Upper lobe of left lung (tissue), 6 donors: Measurements from ENCODE around the gene CAV1. TPM values are rescaled to one million over a fixed set of nuclear protein-coding genes. Genes with fewer than 3 reads are reported as not detected.
A peak's percentile ranks its signal among the peaks of the same experiment; 100 is the strongest.

Experiments
- ATAC-seq, 2 donors: fragments of 200-7000 bp; cut with Tn5 transposase; one replicate each; pipeline ENCODE4 v1.9.1; 2022; ENCODE audit warnings: mild to moderate bottlenecking in 2 of 2, moderate library complexity in 2 of 2; ENCODE audit not compliant: low FRiP score in 2 of 2
- DNase-seq, 2 donors: peaks; one replicate each; pipeline ENCODE4 v3.0.0-alpha.2; 2019 to 2020
- H3K27ac ChIP-seq, 4 donors: fragments of 200-600 bp; sonication (generic); one replicate each; pipeline ENCODE4 v1.5.1; 2016 to 2019
- H3K27me3 ChIP-seq, 4 donors: fragments of 200-600 bp; sonication (generic); one replicate each; pipeline ENCODE4 v1.5.1; 2017 to 2019
- H3K36me3 ChIP-seq, 4 donors: fragments of 200-600 bp; sonication (generic); one replicate each; pipeline ENCODE4 v1.5.1; 2016 to 2019
- H3K4me1 ChIP-seq, 4 donors: fragments of 200-600 bp; sonication (generic); one replicate each; pipeline ENCODE4 v1.5.1; 2018 to 2019
- H3K4me3 ChIP-seq, 4 donors: fragments of 200-600 bp; sonication (generic); one replicate each; pipeline ENCODE4 v1.5.1; 2017 to 2019; ENCODE audit warnings: mild to moderate bottlenecking in 2 of 4, moderate library complexity in 1 of 4
- H3K9me3 ChIP-seq, 4 donors: fragments of 200-600 bp; sonication (generic); one replicate each; pipeline ENCODE4 v1.5.1; 2018 to 2019
- EP300 ChIP-seq, 4 donors: sonication (generic); formaldehyde crosslinking; IDR thresholded peaks; one replicate each; pipeline ENCODE4 v1.5.1; 2017; ENCODE audit warnings: antibody characterized with exemption in 4 of 4, control low read depth in 2 of 4
- POLR2A ChIP-seq, 4 donors: fragments of 450-650 bp; IDR thresholded peaks; one replicate each; pipeline ENCODE4 v1.5.1; 2016 to 2017; ENCODE audit warnings: antibody characterized with exemption in 4 of 4, mild to moderate bottlenecking in 2 of 4
- POLR2AphosphoS5 ChIP-seq, 2 donors: sonication (generic); formaldehyde crosslinking; IDR thresholded peaks; one replicate each; pipeline ENCODE4 v1.5.1; 2017; ENCODE audit warnings: antibody characterized with exemption in 2 of 2
- WGBS, 2 donors: methylation state at CpG; one replicate each; pipeline ENCODE4 v1.1.5; 2017 to 2018; 5-methylcytosine and 5-hydroxymethylcytosine counted together
- total RNA-seq, 6 donors: library from RNA; depleted of rRNA in 4 of 6; stranded (reverse); fragments of >200 nt in 4 of 6; gene quantifications; one replicate each; pipeline versions ENCODE4 v1.1.0 to v1.2.1, GENCODE V29; 2016 to 2021
- TF ChIP-seq, protein P1 (sequence below), 6 experiments: fragments of 450-650 bp in 4 of 6; fragments of 200-600 bp in 2 of 6; sonication (generic) in 2 of 6; IDR thresholded peaks; one replicate each; pipeline ENCODE4 v1.5.1; 2016 to 2019; ENCODE audit warnings: antibody characterized with exemption in 6 of 6
- donor health status: DM: no; HTN: no; CAD: no; lungs with moderate emphysema.
- donor health status: DM: no; HTN: yes; CAD: no; lungs with severe emphysema.

CAV1 gene
- total RNA-seq, 6 donors from 2014 or later: 207 to 951 (median 552) TPM

DNA sequence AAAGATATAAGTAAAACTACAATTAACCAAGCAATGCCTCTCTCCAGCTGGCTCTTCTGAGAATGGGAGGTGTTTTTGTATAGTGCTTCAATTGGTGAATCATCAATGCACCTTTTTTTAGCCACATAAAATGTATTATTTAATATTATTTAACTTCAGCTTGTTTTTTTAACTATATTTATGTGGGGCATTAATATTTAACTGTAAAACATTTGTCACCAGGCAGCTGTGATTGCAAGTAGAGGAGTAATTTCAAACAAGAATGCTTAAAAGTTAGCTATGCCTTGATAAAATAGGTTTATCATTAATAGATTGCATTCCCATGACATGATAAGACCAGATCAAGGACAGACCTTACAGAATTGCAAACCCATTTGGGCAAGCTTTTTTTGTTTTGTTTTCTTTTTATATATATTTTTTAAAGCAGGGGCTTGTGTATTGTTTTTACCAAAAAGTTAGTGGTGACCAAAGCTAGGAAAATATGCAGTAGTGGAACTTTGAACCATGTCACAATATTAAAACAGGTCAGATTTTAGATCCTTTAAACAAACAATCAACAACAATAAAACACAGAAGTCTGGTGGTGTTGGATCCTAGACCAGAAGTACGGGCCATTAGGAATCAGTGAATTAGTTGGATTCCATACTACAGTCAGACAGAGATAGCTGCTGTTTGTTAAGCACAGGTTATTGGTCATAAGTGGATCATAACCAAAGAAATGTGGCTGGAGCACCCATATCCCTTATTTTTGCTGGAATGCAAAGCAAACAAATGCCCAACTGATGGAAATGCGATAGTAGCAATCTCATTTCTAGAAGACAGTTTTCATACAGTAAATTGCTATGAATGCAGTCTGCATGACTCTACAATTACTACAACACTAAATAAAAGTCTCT is 22.4 kb upstream of the CAV1 start:
- Histone ChIP-seq H3K36me3 (peaks cover 0 to 17% (median 0%) of the 10 kb centered on the region in 4 donors), H3K4me3 (peak overlapping the region in 2 of 4 donors; percentile 78 to 79), H3K9me3 (no peaks in the 10 kb centered on the region), H3K27me3 (no peaks in the 10 kb centered on the region), H3K27ac (peak overlapping the region; percentile 19 to 99 (median 94)), H3K4me1 (peaks cover 7 to 32% (median 15%) of the 10 kb centered on the region in 4 donors)
- DNase-seq (no peak), ATAC-seq (no peak)
- no peak for TF ChIP-seq POLR2A (IDR thresholded peaks at IDR 0.05)
- WGBS, 2 donors: 67 to 71% methylated on average over 2 of the region's 2 CpGs

DNA sequence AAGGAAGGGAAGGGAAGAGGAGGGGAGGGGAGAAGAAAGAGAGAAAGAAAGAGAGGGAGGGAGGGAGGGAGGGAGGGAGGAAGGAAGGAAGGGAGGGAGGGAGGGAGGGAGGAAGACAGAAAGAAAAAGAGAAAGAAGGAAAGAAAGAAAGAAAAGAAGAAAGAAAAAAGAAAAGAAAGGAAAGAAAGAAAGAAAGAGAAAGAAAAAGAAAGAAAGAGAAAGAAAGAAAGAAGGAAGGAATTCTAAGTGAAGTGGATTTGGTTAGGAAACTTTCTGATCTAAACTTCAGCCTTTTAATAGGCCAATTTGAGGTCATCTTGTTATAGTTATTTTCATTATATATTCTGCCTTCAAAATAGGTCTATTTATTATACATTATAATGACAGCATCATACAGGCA is 21.0 kb upstream of the CAV1 start:
- Histone ChIP-seq H3K36me3 (peaks cover 0 to 21% (median 0%) of the 10 kb centered on the region in 4 donors), H3K27ac (peak overlapping the region in 2 of 4 donors; percentile 96 to 99), H3K4me1 (peaks cover 6 to 32% (median 15%) of the 10 kb centered on the region in 4 donors), H3K27me3 (no peaks in the 10 kb centered on the region), H3K4me3 (no peak overlapping the region), H3K9me3 (no peaks in the 10 kb centered on the region)
- ATAC-seq (no peak), DNase-seq (no peak)
- TF ChIP-seq EP300 (IDR thresholded peaks at IDR 0.05): no peak
- TF ChIP-seq POLR2A (IDR thresholded peaks at IDR 0.05): no peak
- TF ChIP-seq POLR2AphosphoS5 (IDR thresholded peaks at IDR 0.05): no peak
- TF ChIP-seq, protein P1, sequence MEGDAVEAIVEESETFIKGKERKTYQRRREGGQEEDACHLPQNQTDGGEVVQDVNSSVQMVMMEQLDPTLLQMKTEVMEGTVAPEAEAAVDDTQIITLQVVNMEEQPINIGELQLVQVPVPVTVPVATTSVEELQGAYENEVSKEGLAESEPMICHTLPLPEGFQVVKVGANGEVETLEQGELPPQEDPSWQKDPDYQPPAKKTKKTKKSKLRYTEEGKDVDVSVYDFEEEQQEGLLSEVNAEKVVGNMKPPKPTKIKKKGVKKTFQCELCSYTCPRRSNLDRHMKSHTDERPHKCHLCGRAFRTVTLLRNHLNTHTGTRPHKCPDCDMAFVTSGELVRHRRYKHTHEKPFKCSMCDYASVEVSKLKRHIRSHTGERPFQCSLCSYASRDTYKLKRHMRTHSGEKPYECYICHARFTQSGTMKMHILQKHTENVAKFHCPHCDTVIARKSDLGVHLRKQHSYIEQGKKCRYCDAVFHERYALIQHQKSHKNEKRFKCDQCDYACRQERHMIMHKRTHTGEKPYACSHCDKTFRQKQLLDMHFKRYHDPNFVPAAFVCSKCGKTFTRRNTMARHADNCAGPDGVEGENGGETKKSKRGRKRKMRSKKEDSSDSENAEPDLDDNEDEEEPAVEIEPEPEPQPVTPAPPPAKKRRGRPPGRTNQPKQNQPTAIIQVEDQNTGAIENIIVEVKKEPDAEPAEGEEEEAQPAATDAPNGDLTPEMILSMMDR (IDR thresholded peaks at IDR 0.05): no peak

DNA sequence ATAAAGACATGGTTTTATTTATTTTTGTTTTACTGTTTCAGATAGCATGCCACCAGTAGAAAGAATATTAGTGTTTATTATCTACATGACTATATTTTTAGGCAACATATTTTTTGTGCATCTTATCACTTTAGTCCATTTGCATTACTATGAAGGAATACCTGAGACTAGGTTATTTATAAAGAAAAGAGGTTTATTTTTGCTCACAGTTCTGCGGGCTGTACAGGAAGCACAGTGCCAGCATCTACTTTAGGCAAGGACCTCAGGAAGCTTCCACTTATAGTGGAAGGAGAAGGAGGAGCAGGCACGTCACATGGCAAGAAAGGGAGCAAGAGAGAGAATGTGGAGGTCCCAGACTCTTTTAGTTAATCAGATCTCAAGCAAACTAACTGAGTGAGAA is 19.6 kb upstream of the CAV1 start:
- DNase-seq (no peak), ATAC-seq (no peak)
- Histone ChIP-seq H3K4me3 (no peak overlapping the region), H3K4me1 (peaks cover 0 to 21% (median 15%) of the 10 kb centered on the region in 4 donors), H3K27ac (peak overlapping the region in 3 of 4 donors; percentile 1 to 48 (median 46)), H3K9me3 (no peaks in the 10 kb centered on the region), H3K27me3 (no peaks in the 10 kb centered on the region), H3K36me3 (peaks cover 0 to 21% (median 0%) of the 10 kb centered on the region in 4 donors)
- 25 to 78% methylated on average over 2 of the region's 2 CpGs for WGBS, 2 donors
- TF ChIP-seq POLR2A (IDR thresholded peaks at IDR 0.05) (no peak), POLR2AphosphoS5 (IDR thresholded peaks at IDR 0.05) (no peak), EP300 (IDR thresholded peaks at IDR 0.05) (no peak)
- TF ChIP-seq, protein P1 (IDR thresholded peaks at IDR 0.05): no peak

DNA sequence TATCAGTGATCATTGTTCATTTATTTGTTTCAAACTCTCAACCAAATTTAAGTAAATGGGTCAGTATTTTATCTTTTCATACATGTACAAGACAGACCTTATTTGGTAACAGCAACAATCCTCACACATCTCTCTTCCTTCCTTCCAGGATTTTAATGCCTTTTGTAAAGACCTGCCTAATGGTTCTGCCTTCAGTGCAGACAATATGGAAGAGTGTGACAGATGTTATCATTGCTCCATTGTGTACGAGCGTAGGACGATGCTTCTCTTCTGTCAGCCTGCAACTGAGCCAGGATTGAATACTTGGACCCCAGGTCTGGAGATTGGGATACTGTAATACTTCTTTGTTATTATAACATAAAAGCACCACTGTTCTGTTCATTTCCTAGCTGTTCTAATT is 19.0 kb upstream of the CAV1 start:
- no peaks in the 10 kb centered on the region for H3K27me3 ChIP-seq

More for the DNA sequence above, 19.0 kb upstream of the CAV1 start:
- DNase-seq: no peak
- TF ChIP-seq, protein P1 (IDR thresholded peaks at IDR 0.05): no peak
- TF ChIP-seq EP300 (IDR thresholded peaks at IDR 0.05): no peak
- no peak for TF ChIP-seq POLR2A (IDR thresholded peaks at IDR 0.05)
- no peak for TF ChIP-seq POLR2AphosphoS5 (IDR thresholded peaks at IDR 0.05)
- Histone ChIP-seq H3K36me3 (peaks cover 0 to 21% (median 0%) of the 10 kb centered on the region in 4 donors), H3K27ac (peak overlapping the region in 2 of 4 donors; percentile 46 to 48), H3K4me1 (peaks cover under 1 to 21% (median 14%) of the 10 kb centered on the region in 4 donors), H3K4me3 (no peak overlapping the region), H3K9me3 (no peaks in the 10 kb centered on the region)
- no peak for ATAC-seq
- WGBS, 2 donors: 55 to 64% methylated on average over 3 of the region's 3 CpGs
